Gastrocnemius medialis (tissue), 4 donors: ENCODE results near the gene PHF20.

Source experiments
- POLR2A ChIP-seq, 2 donors: fragments of 450-650 bp; IDR thresholded peaks; one replicate each; pipeline ENCODE4 v1.6.1; 2017; ENCODE audit warnings: antibody characterized with exemption in 2 of 2, mild to moderate bottlenecking in 2 of 2, moderate library complexity in 2 of 2
- TF ChIP-seq, protein P1 (sequence below), 5 experiments: fragments of 450-650 bp in 3 of 5; fragments of 200-600 bp in 2 of 5; sonication (generic) in 2 of 5; IDR thresholded peaks in 4 of 5; conservative IDR thresholded peaks in 1 of 5; 1 replicate in 4 of 5; 2 replicates in 1 of 5; pipeline ENCODE4 v1.5.1; 2016 to 2019; ENCODE audit warnings: antibody characterized with exemption in 5 of 5, mild to moderate bottlenecking in 3 of 5, moderate library complexity in 3 of 5

DNA sequence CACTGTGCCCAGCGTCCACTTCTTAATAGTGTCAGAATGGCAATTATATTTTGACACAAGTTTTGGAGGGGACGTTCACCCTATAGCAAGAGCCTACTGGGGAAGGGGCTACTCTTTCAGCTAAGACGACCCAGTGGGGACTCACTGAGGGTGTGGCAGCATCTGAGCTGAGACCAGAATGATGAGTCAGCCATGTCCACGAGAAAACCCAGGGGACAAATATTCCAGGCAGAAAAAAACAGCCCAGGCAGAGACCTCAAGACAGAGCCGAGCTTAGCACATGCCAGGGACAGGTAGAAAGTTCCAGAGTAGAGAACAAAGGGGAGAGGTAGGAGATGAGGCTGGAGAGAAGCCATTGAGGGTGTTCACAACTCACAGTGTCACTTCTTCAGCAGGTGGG lies 207.7 kb downstream of the PHF20 start:
- TF ChIP-seq POLR2A (IDR thresholded peaks at IDR 0.05): no peak
- TF ChIP-seq, protein P1, sequence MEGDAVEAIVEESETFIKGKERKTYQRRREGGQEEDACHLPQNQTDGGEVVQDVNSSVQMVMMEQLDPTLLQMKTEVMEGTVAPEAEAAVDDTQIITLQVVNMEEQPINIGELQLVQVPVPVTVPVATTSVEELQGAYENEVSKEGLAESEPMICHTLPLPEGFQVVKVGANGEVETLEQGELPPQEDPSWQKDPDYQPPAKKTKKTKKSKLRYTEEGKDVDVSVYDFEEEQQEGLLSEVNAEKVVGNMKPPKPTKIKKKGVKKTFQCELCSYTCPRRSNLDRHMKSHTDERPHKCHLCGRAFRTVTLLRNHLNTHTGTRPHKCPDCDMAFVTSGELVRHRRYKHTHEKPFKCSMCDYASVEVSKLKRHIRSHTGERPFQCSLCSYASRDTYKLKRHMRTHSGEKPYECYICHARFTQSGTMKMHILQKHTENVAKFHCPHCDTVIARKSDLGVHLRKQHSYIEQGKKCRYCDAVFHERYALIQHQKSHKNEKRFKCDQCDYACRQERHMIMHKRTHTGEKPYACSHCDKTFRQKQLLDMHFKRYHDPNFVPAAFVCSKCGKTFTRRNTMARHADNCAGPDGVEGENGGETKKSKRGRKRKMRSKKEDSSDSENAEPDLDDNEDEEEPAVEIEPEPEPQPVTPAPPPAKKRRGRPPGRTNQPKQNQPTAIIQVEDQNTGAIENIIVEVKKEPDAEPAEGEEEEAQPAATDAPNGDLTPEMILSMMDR (IDR thresholded peaks at IDR 0.05 in 4 of 5, conservative IDR thresholded peaks at IDR 0.05 in 1 of 5): no peak
